Measurements from ENCODE around the gene TRNP1. TPM values are rescaled to one million over a fixed set of nuclear protein-coding genes. Genes with fewer than 3 reads are reported as not detected.

TRNP1 gene
- total and polyA plus RNA-seq, 10 of the 15 experiments (the other 5 are each of a cell fraction or from before 2014, with no cell fraction given) = 0.13 TPM; not detected in 9

- FAIRE-seq (no peak), ATAC-seq (no peak), DNase-seq (ENCODE audit: low read depth, low spot score) (no peak)
- Histone ChIP-seq H3K9ac (ENCODE audit: control insufficient read depth, insufficient read depth, low read length) (no peak overlapping the region), H4K20me1 (ENCODE audit: control insufficient read depth, insufficient read depth) (no peaks in the 10 kb centered on the region), H3K27me3 (replicated peaks in 1 of 2; ENCODE audit: control insufficient read depth in 2 of 2, insufficient read depth in 2 of 2, low read length in 1 of 2) (no peaks in the 10 kb centered on the region), H3K4me2 (ENCODE audit: control insufficient read depth, insufficient read depth) (no peak overlapping the region), H3K9me3 (replicated peaks; ENCODE audit: control insufficient read depth, insufficient read depth, low read length) (no peaks in the 10 kb centered on the region), H2AFZ (ENCODE audit: control insufficient read depth, low read depth, low read length) (no peak overlapping the region), H3K36me3 (ENCODE audit: control insufficient read depth in 2 of 2, insufficient read depth in 2 of 2, low read length in 1 of 2) (no peaks in the 10 kb centered on the region), H3K27ac (ENCODE audit: control insufficient read depth, insufficient read depth) (no peak overlapping the region), H3K79me2 (ENCODE audit: control insufficient read depth, insufficient read depth, low read length) (no peaks in the 10 kb centered on the region), H3K4me1 (ENCODE audit: control insufficient read depth, insufficient read depth, low read length) (no peaks in the 10 kb centered on the region), H3K4me3 (no peak overlapping the region)
- TF ChIP-seq CREM (IDR thresholded peaks at IDR 0.05; ENCODE audit: low read depth) = no peak
- TF ChIP-seq TCF7 (IDR thresholded peaks at IDR 0.05; ENCODE audit: borderline replicate concordance) = no peak
- TF ChIP-seq RFX5 (IDR thresholded peaks at IDR 0.05; ENCODE audit: low read depth, low read length) = no peak
- no peak for TF ChIP-seq USF1 (IDR thresholded peaks at IDR 0.05; ENCODE audit: borderline replicate concordance, extremely low read length, insufficient read depth, low read depth, low read length)
- no peak for TF ChIP-seq ATF3 (IDR thresholded peaks at IDR 0.05; ENCODE audit: borderline replicate concordance, extremely low read depth, low read depth, low read length)
- in situ Hi-C loops (cut with MboI) (no loop called here), intact Hi-C loops (cut with micrococcal nuclease; ENCODE audit: unreplicated experiment) (loop anchor here (1.0 kb wide), 1 partner anchor 31 kb away; no protein-coding TSS in a partner anchor)
- RAD21 ChIA-PET (ENCODE audit: unreplicated experiment) = no interaction called here
- no TSS peak for BruUV-seq (replicated peaks)
- POLR2A ChIA-PET = no interaction called here
- SMC1A ChIA-PET (ENCODE audit: uncharacterized antibody, unreplicated experiment) = no interaction called here
- WGBS (ENCODE audit: insufficient coverage, insufficient replicate concordance, low lambda C conversion rate, missing lambda C conversion rate) = 33% methylated on average over 8 of the region's 8 CpGs
- CTCF ChIA-PET = interaction anchor here (0.7 to 1.7 kb wide), 3 partner anchors 16 to 269 kb away, joined by 3 to 4 read pairs (median 4); no protein-coding TSS in a partner anchor
Observed at GRCh38 chr1:27027575-27028250, 34.2 kb downstream of the TRNP1 start.

All from GM12878 (cell line).